Kidney glomerular epithelial cell (primary cell): Measurements from ENCODE around the gene DHRS3.

Source experiments
- DNase-seq: peaks from one replicate; lab custom pipeline; 2025; lab: John Stamatoyannopoulos, UW

The DHRS3 gene

DNA sequence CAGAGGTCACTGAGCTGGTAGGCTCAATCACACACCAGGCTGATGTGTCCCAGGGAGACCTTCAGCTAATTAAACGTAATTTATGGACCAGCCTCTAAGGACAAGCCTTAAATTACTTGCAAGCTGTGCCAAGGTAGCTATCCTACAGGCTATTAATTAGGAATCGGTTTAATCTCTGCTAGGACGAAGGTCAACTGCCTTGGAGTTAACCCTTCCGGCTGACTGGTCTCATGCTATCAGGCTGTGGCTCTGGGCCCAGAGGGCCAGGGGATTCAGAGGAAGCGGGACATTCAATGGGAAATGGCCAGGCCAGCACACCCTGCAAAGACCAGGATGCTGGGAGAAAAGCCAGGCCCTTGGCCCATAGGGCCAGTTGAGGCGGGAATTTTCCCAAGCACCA, 19.0 kb downstream of the DHRS3 start:
- DNase-seq, result no peak

DNA sequence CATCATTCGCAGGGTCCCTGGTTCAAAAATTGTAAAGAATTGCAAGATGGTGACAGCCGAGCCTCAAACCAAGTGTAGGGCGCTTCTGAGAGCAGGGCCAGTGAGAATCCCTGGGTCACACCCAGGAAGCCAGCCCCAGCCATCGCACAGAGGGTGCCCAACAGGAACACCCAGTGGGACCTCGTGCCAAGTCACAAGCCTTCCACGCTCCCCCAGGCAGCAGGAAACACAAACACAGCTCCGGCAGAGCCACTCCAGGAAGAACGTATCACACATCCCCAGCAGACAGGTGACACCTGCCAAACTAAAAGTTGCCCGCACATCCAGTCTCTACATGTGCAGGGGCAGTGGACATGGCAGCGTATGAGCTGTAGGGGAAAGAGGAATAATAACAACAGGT, 20.2 kb downstream of the DHRS3 start:
- DNase-seq, result no peak

GRCh38 chr1:12596007-12596821, 21.8 kb downstream of the DHRS3 start:
- peak; percentile 75 for DNase-seq

DNA sequence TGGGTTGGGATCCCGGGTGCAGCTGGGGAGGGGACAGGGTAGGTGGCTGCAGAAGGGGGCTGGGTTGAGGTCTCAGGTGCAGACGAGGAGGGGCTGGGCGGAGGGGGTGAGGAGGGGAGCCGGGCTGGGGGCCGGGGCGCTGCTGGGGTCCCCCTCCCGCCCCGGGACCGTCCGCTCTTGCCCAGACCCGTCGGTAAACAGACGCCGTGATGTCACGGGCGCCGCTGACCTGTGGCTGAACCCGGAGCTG, 22.3 kb downstream of the DHRS3 start:
- DNase-seq, result no peak

DNA sequence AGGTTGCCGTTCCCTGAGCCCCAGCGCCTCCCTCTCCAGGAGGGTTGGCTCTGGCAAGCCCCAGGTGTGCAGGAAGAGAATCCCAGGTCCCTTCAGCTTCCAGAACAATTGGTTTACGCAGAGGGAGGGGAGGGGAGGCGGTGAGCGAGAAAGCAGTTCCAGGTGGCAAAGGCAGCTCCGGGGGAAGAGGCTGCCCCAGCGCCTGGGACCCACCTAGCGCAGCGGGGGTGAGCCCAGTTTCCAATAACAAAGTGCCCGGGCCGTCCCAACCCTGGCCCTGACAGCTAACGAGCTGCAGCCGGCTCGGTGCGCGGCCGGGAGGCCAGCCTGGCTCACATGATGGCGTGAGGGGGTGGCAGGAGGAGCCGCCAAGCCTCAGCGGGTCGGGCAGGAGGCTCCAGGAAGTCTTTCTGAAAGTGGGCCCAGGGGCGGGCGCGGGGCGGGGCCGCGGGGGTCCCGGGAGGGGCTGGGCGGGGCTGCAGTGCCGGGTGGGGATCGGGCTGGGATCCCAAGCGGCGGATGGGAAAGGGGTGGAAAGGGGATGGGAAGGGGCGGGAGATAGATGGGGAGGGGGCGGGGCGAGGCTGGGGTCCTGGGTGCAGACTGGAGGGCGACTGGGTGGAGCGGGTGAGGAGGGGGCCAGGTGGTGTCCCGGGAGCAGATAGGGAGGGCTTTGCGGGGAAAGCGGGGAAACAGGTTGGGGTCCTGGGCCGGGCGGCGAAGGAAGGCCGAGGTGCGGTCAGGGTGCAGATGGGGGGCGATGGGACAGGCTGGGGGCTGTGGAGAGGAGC, 22.8 kb downstream of the DHRS3 start:
- DNase-seq, result peak; percentile 28

DNA sequence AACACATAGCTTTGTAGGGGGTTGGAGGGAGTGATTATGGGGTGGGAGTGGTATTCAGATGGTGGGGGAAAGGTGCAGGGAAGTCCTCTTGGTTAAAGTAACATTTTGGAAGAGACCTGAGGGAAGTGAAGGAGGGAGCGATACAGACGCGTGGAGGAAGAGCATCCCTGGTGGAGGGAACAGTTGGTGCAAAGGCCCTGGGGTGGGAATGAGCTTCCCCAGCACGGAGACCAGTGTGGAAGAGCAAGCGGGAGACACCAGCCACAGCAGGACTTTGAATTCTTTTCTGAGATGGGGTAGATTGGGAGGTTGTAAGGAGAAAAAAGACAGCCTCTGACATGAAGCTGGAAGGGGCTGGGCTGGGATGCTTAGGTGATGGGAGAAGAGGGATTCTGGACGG, 23.5 kb downstream of the DHRS3 start:
- DNase-seq, result no peak

- DNase-seq, result no peak
Observed at GRCh38 chr1:12593621-12594066, 24.4 kb downstream of the DHRS3 start.

GRCh38 chr1:12592496-12592895, 25.5 kb downstream of the DHRS3 start:
- no peak for DNase-seq

- DNase-seq, result no peak
Observed at GRCh38 chr1:12591267-12591938, 26.6 kb downstream of the DHRS3 start.

DNA sequence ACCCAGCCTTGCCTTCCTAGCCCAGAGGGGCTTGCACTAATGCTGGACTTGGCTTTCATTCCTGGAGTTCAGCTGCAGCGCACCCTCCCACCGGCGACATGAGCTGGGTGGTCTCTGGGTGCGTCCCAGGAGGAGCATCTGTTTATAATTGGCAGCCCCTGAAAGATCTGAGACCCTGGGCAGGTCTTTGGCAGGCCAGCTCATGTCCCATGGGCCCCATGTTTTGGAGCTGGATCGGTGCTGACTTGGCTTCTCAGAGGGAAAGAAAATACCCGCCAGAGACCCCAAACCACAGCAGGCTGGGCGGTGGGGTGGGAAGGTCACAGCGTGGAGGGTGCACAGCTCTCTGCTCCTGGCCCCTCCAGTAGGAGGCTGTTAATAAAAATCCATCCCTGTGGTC, 29.3 kb downstream of the DHRS3 start:
- DNase-seq, result no peak

DNA sequence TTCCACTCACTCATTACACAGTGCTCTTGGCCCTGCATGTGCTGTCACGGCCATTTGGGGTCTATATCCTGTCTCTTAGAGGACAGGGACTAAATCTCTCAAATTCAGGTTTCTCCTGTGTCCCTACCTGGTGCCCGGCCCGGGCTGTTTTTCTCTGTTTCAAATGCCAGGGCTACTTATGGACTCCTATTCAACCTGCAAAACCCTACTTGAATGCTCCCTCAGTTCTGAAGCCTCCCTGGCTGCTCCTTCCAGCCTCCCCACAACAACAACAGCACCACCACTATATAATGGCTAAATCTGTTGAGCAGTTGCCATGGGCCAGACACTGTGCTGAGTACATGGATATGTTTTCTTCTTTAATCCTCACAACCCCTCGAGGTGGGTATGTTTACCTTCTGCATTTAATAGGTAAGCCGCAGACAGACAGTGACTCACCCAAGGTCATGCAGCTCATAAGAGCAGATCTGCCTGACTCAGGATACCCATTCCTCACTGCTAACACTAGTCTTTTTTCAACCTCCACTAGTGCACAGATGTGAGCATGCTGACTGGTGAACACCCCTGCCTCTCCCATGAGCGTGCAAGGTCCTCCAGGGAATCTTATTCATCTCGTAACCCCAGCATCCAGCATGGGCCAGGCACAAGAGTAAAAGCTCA, 29.9 kb downstream of the DHRS3 start:
- no peak for DNase-seq

DNA sequence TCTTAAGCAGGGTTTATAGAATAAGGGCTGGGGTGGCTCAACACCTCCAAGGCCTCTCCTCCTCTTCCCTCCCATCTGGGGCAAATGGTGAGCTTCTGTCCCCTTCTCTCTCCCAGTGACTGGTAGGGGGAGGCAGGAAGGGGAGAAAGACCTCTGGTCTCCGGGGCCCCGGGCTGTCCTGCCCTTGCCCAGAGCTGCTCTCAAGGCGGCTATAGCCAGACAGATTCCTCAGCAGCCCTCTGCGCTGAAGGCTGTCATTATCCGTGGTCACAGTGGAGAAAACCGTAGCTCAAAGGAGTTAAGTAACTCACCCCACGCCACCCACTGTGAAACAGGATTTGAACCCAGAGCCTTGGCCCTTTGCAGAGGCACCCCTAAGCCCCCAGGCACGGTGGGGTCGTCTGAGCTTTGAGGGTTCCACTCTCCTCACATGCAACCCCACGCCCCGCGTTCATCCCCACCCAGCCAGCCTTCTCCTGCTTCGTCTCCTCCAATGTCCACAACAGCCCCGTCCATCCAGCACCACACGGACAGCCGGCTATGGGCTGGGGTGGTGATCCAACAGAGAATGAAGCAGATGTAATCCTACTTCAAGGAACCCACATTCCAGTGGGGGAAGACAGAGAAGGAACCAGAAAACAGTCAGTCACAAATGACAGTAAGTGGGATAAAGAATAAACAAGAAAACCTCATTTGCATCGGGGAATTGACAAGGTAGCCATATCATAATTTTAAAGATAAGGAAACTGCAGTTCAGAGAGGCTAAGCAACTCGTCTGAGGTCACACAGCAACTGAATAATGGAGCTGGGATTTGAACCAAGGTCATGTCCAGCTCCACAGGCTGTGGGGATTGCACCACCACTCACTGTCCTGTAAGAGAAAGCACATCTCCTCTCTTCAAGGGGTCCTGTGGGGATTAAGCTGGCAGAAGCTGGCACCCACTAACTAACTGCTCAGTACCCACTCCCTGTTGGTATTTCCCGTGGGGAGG, 31.8 kb downstream of the DHRS3 start:
- no peak for DNase-seq

GRCh38 chr1:12585536-12585935, 32.5 kb downstream of the DHRS3 start:
- no peak for DNase-seq

DNA sequence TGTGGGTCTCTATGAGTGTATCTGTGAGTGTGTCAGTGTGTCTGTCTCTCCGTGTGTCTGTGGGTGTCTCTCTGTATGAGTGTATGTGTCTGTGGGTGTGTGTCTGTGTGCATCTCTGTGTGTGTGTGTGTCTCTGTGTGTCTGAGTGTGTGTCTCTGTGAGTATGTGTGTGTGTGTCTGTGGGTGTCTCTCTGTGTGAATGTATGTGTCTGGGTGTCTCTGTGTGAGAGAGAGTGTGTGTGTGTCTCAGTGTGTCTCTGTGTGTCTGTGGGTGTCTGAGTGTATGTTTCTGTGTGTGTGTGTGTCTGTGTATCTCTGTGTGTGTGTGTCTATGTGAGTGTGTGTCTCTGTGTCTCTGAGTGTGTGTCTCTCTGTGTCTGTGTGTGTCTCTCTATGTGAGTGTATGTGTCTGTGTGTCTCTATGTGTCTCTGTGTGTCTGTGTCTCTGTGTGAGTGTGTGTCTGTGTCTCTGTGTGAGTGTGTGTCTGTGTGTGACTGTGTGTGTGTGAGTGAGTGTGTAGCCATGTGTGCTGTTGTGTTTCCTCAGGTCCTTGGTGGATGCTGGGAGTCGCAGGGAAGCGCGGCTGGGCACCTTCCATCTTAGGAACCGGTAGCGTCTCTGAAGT, 33.0 kb downstream of the DHRS3 start:
- DNase-seq, result no peak

DNA sequence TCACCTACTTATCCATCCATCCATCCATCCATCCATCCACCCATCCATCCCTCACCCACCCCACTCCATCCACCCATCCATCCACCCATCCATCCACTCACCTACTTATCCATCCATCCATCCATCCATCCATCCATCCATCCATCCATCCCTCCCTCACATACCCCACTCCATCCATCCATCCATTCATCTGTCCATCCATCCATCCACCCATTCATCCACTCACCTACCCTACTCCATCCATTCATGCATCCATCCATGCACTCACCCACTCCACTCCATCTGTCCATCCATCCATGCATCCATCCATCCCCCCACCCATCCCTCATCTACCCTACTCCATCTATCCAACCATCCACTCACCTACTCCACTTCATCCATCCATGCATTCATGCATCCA, 34.5 kb downstream of the DHRS3 start:
- no peak for DNase-seq

- DNase-seq, result no peak
Observed at GRCh38 chr1:12582649-12583048, 35.4 kb downstream of the DHRS3 start.

DNA sequence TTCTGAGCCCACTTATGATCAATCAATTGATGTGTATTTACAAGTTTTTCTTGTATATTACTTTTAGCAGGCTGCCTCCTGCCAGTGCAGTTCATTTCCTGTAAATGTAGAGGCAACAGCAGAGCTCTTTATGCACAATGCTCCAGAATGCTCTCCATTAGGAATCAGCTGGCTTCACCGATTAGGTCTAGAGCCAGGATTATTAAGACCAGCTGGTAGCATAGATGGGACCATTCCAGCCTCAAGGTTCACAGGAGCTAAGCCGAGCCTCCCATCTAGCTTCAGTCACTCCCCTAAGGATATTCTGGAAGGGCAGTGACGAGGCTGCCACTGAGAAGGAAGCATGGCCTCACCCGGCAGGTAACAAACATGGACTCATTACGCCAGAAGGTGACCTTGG, 36.8 kb downstream of the DHRS3 start:
- DNase-seq, result no peak

DNA sequence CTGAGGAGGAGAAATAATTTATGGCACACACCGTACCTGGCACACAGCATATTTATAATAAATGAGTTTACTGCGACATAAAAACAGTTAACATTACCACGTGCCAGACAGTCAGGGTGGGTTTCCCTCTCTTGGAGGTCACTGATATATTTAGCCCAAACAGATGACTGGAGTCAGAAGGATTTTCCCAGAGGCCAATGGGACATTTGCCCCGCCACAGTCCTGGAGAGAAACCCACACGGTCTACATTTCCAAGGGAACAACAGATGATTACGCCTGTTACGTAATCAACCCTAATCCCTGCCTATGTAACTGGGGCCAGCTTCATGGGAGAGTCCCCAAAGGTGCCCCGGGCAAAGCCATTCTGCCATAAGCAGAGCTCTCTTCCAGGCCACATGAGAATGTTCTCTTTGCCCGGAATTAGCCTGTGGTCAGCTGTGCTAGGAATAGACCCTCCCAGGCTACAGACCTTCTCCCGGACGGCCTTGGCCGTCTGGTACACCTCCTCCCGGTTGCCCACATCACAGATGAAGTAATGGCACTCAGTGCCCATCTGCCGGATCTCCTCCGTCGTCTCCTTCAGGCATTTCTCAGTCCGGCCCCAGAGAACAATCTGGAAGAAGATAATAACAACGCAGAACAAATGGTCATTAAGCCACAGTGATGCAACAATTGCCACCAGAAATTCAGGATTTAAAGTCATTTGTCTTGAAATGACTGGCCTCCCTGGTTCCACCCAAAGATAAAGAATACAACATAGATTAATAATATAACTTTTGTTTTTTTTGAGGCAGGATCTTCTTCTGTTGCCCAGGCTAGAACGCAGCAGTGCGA, 37.7 kb downstream of the DHRS3 start:
- DNase-seq, result no peak

- no peak for DNase-seq
Observed at GRCh38 chr1:12578860-12579422, 39.1 kb downstream of the DHRS3 start.

GRCh38 chr1:12577020-12577419, 41.0 kb downstream of the DHRS3 start:
- DNase-seq, result no peak
